COR-L47 (cell line): ENCODE measurements around the gene PPP1R26.
"Not testable (repeated sequence)": the region's sequence is repeated elsewhere in the genome, so short reads cannot be mapped to it uniquely, and the experiment has no call there.

ENCODE experiments used
- DNase-seq: peaks from one replicate; lab custom pipeline; 2025; lab: John Stamatoyannopoulos, UW

The PPP1R26 gene

GRCh38 chr9:135479469-135480052, at the start of gene PPP1R26:
PPP1R26 (plus strand) TSS chr9:135479782; CDS start chr9:135484511, 4,729 bp downstream.
- no peak for DNase-seq

- no peak for DNase-seq
Measured at GRCh38 chr9:135437259-135437658, 42.3 kb upstream of the PPP1R26 start.

- DNase-seq, result not testable (repeated sequence)
Measured at GRCh38 chr9:135437696-135438095, 41.9 kb upstream of the PPP1R26 start.

- not testable (repeated sequence) for DNase-seq
Measured at GRCh38 chr9:135438581-135439232, 40.9 kb upstream of the PPP1R26 start.

- not testable (repeated sequence) for DNase-seq
Measured at GRCh38 chr9:135439514-135439913, 40.1 kb upstream of the PPP1R26 start.

GRCh38 chr9:135439916-135440315, 39.7 kb upstream of the PPP1R26 start:
- no peak for DNase-seq

GRCh38 chr9:135440620-135441019, 39.0 kb upstream of the PPP1R26 start:
- peak; percentile 14 for DNase-seq

- not testable (repeated sequence) for DNase-seq
Measured at GRCh38 chr9:135441105-135442071, 38.2 kb upstream of the PPP1R26 start.

- no peak for DNase-seq
Measured at GRCh38 chr9:135442075-135442474, 37.5 kb upstream of the PPP1R26 start.

GRCh38 chr9:135443797-135444425, 35.7 kb upstream of the PPP1R26 start:
- no peak for DNase-seq

GRCh38 chr9:135447126-135447525, 32.5 kb upstream of the PPP1R26 start:
- no peak for DNase-seq

GRCh38 chr9:135448663-135449100, 30.9 kb upstream of the PPP1R26 start:
- no peak for DNase-seq

- not testable (repeated sequence) for DNase-seq
Measured at GRCh38 chr9:135449532-135449931, 30.1 kb upstream of the PPP1R26 start.

GRCh38 chr9:135450956-135451355, 28.6 kb upstream of the PPP1R26 start:
- no peak for DNase-seq

GRCh38 chr9:135451909-135452308, 27.7 kb upstream of the PPP1R26 start:
- DNase-seq, result not testable (repeated sequence)

- no peak for DNase-seq
Measured at GRCh38 chr9:135454737-135455136, 24.8 kb upstream of the PPP1R26 start.

- DNase-seq, result no peak
Measured at GRCh38 chr9:135455401-135456030, 24.1 kb upstream of the PPP1R26 start.

- no peak for DNase-seq
Measured at GRCh38 chr9:135456436-135457104, 23.0 kb upstream of the PPP1R26 start.

- not testable (repeated sequence) for DNase-seq
Measured at GRCh38 chr9:135458478-135458877, 21.1 kb upstream of the PPP1R26 start.

- no peak for DNase-seq
Measured at GRCh38 chr9:135461936-135462335, 17.6 kb upstream of the PPP1R26 start.

- DNase-seq, result no peak
Measured at GRCh38 chr9:135463140-135463539, 16.4 kb upstream of the PPP1R26 start.
